ENCODE data around the gene LRMDA.

The LRMDA gene

DNA sequence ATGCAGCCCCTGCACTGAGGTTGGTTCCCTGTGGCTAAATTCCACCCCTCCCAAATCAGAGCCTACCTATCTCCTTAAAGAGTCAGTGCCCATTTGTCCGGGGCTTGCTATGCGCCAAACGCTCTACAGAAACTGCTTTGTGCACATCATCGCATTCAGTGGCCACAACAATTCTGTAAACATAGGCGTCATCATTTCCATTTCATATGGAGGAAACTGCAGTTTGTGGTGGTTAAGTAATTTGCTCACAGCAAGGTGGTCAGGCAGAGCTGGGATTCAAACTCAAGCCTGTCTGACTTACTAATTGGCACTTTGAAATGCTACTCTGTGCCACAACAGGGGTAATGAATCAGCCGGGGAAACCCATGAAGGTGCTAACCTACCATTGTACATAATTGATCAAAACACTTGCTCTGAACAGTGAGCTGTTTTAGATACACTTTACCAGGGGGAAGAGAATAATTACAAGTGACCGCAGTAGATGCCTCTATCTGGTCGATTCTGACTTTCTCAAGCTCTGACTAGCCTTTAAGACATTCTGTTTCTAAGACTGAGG lies 775.5 kb downstream of the LRMDA start:
- WGBS (ENCODE audit: insufficient coverage, insufficient read length): no CpG with 5 or more reads among the region's 8 CpGs
- DNase-seq (ENCODE audit: low read depth, low spot score): no peak
- Histone ChIP-seq H3K36me3 (ENCODE audit: control insufficient read depth, insufficient read depth, low read length) (no peaks in the 10 kb centered on the region), H3K4me1 (ENCODE audit: control insufficient read depth, insufficient read depth, low read length) (no peaks in the 10 kb centered on the region), H3K9me3 (ENCODE audit: control insufficient read depth, insufficient read depth, low read length) (no peaks in the 10 kb centered on the region), H3K27ac (ENCODE audit: low read length) (no peak overlapping the region), H3K27me3 (ENCODE audit: control insufficient read depth, insufficient read depth, low read length) (no peaks in the 10 kb centered on the region), H3K4me3 (ENCODE audit: low read length) (no peak overlapping the region)

DNA sequence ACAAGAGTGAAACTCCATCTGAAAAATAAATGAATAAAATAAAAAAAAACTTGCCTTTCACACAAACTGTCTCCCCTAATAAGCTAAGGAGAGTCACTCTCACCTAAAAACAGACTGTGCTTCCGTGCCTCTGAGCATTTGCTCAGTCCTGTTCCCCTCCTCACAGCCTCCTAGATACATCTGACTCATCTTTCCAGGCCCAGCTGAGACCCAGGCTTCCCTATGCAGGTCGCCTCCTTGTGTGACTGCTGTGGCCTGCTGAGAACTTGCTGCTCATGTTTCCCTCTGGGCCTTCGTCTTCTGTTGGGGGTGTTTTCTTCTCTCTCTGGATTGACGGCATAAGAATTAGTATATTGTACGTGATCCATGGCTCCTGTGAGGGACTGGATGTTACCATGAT lies 777.7 kb downstream of the LRMDA start:
- Histone ChIP-seq H3K4me3 (ENCODE audit: low read length) (no peak overlapping the region), H3K36me3 (ENCODE audit: control insufficient read depth, insufficient read depth, low read length) (no peaks in the 10 kb centered on the region), H3K27ac (ENCODE audit: low read length) (no peak overlapping the region), H3K27me3 (ENCODE audit: control insufficient read depth, insufficient read depth, low read length) (no peaks in the 10 kb centered on the region), H3K9me3 (ENCODE audit: control insufficient read depth, insufficient read depth, low read length) (no peaks in the 10 kb centered on the region), H3K4me1 (ENCODE audit: control insufficient read depth, insufficient read depth, low read length) (no peaks in the 10 kb centered on the region)
- no CpG with 5 or more reads among the region's 5 CpGs for WGBS (ENCODE audit: insufficient coverage, insufficient read length)
- DNase-seq (ENCODE audit: low read depth, low spot score): no peak

DNA sequence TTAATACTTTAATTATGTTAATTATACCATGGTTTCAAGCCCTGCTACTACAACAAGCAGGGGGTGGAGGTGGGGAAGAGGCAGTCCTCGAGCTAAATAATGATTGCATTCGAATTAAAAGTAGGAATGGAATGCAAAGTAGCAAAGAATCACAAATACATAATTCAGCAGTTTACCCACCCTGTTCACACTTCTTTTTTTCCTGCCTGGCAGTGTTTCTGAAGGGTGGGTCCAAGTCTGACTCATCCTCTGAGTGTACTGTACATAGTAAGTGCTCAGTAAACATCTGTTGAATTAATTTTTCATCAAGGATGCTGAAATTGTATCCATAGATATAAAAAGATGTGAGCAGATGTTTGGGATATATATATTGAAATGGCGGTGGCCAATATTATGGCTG lies 778.8 kb downstream of the LRMDA start:
- Histone ChIP-seq H3K4me1 (ENCODE audit: control insufficient read depth, insufficient read depth, low read length) (no peaks in the 10 kb centered on the region), H3K27me3 (ENCODE audit: control insufficient read depth, insufficient read depth, low read length) (no peaks in the 10 kb centered on the region), H3K4me3 (ENCODE audit: low read length) (no peak overlapping the region), H3K9me3 (ENCODE audit: control insufficient read depth, insufficient read depth, low read length) (no peaks in the 10 kb centered on the region), H3K27ac (ENCODE audit: low read length) (no peak overlapping the region), H3K36me3 (ENCODE audit: control insufficient read depth, insufficient read depth, low read length) (no peaks in the 10 kb centered on the region)
- WGBS (ENCODE audit: insufficient coverage, insufficient read length): no CpG with 5 or more reads among the region's 3 CpGs
- no peak for DNase-seq (ENCODE audit: low read depth, low spot score)

DNA sequence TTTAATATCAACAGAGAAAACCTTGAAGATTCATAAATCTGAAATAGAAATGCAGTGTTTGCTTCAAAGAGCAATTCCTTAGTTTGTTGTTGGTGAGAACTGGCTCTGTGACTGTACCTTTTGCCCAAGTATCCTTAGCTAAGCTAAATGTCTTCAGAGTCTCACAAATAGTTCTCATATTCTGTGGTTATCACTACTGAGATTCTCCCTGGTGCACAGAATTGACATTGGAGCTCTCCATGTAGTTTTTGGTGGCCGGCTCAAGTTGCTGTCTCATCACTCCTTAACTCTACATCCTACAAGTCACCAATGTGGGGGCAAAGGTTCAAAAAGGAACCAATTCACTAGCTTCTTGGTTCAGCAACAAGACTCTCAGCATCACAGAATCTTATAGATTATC lies 780.3 kb downstream of the LRMDA start:
- no peaks in the 10 kb centered on the region for H3K9me3 ChIP-seq (ENCODE audit: control insufficient read depth, insufficient read depth, low read length)
- DNase-seq (ENCODE audit: low read depth, low spot score): no peak
- no peaks in the 10 kb centered on the region for H3K4me1 ChIP-seq (ENCODE audit: control insufficient read depth, insufficient read depth, low read length)
- H3K36me3 ChIP-seq (ENCODE audit: control insufficient read depth, insufficient read depth, low read length): no peaks in the 10 kb centered on the region
- no CpG with 5 or more reads among the region's 1 CpG for WGBS (ENCODE audit: insufficient coverage, insufficient read length)
- H3K27me3 ChIP-seq (ENCODE audit: control insufficient read depth, insufficient read depth, low read length): no peaks in the 10 kb centered on the region
- H3K27ac ChIP-seq (ENCODE audit: low read length): no peak overlapping the region
- no peak overlapping the region for H3K4me3 ChIP-seq (ENCODE audit: low read length)

DNA sequence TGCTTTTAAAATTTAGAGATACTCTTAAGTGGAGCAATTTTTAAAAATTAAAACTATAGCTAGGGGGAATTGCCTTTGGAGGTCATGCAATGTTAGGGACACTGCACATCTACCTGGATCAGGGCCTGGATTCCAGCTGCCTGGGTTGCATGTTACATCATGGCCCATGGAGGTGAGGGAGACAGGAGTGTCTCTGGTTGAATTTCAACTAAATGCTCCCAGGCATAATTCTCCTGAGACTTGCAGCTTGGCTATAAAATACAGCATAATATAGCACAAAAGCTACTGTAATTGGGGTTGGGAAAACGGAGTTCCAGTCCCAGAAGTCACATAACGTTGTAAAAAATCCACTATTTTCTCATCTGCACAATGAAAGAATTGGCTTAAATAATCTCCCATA lies 782.5 kb downstream of the LRMDA start:
- H3K4me1 ChIP-seq (ENCODE audit: control insufficient read depth, insufficient read depth, low read length): no peaks in the 10 kb centered on the region
- no peaks in the 10 kb centered on the region for H3K27me3 ChIP-seq (ENCODE audit: control insufficient read depth, insufficient read depth, low read length)
- H3K4me3 ChIP-seq (ENCODE audit: low read length): no peak overlapping the region
- H3K36me3 ChIP-seq (ENCODE audit: control insufficient read depth, insufficient read depth, low read length): no peaks in the 10 kb centered on the region
- H3K9me3 ChIP-seq (ENCODE audit: control insufficient read depth, insufficient read depth, low read length): no peaks in the 10 kb centered on the region
- H3K27ac ChIP-seq (ENCODE audit: low read length): no peak overlapping the region
- DNase-seq (ENCODE audit: low read depth, low spot score): no peak
- no CpG with 5 or more reads among the region's 2 CpGs for WGBS (ENCODE audit: insufficient coverage, insufficient read length)

DNA sequence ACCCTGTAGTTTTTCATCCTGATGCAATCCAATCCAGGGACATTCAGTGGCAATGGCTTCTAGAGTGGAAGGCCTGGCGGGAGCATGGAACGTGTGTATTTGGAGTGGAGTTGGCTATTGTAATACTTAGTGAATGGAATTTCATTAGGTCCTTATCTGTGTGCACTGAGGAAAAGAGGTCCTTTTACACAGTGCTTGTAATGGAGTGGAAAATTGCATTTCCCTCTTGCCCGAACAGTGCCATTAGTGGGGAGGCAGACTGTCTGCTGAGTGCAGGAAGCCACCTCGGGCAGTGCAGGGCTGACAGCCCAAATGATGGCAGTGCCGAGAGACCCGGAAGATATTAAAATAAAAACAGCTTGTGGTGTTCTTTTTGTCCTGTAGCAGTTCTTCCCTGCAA lies 786.6 kb downstream of the LRMDA start:
- Histone ChIP-seq H3K27me3 (ENCODE audit: control insufficient read depth, insufficient read depth, low read length) (no peaks in the 10 kb centered on the region), H3K27ac (ENCODE audit: low read length) (no peak overlapping the region), H3K9me3 (ENCODE audit: control insufficient read depth, insufficient read depth, low read length) (no peaks in the 10 kb centered on the region), H3K36me3 (ENCODE audit: control insufficient read depth, insufficient read depth, low read length) (no peaks in the 10 kb centered on the region), H3K4me3 (ENCODE audit: low read length) (no peak overlapping the region), H3K4me1 (ENCODE audit: control insufficient read depth, insufficient read depth, low read length) (no peaks in the 10 kb centered on the region)
- no peak for DNase-seq (ENCODE audit: low read depth, low spot score)
- no CpG with 5 or more reads among the region's 6 CpGs for WGBS (ENCODE audit: insufficient coverage, insufficient read length)

DNA sequence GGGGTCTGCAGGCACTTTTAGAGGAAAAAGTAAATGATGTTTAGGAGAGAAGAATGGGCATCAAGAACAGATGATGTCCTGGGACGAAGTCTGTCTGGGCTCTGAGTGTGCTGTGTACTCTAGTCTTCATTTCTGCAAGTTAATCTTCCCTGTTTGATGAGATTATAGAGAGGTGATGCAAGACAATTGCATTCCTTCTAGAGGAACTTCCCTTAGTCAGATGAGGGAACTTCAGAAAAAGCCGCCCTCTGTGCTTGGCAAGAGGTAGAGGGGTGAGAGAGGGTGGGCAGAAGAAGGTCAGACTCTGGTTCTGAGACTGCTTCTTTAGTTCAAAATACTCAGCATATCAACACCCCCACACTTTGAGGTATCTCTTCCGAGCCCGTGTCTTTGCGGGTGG lies 797.9 kb downstream of the LRMDA start:
- no peaks in the 10 kb centered on the region; the same call in 1 of the 2 replicates for H3K9me3 ChIP-seq (ENCODE audit: control insufficient read depth, insufficient read depth, low read length)
- peaks cover 2% of the 10 kb centered on the region for H3K4me1 ChIP-seq (ENCODE audit: control insufficient read depth, insufficient read depth, low read length)
- WGBS (ENCODE audit: insufficient coverage, insufficient read length): no CpG with 5 or more reads among the region's 5 CpGs
- no peak overlapping the region for H3K27ac ChIP-seq (ENCODE audit: low read length)
- H3K27me3 ChIP-seq (ENCODE audit: control insufficient read depth, insufficient read depth, low read length): peaks cover 44% of the 10 kb centered on the region
- H3K4me3 ChIP-seq (ENCODE audit: low read length): no peak overlapping the region
- no peaks in the 10 kb centered on the region for H3K36me3 ChIP-seq (ENCODE audit: control insufficient read depth, insufficient read depth, low read length)
- DNase-seq (ENCODE audit: low read depth, low spot score): no peak

DNA sequence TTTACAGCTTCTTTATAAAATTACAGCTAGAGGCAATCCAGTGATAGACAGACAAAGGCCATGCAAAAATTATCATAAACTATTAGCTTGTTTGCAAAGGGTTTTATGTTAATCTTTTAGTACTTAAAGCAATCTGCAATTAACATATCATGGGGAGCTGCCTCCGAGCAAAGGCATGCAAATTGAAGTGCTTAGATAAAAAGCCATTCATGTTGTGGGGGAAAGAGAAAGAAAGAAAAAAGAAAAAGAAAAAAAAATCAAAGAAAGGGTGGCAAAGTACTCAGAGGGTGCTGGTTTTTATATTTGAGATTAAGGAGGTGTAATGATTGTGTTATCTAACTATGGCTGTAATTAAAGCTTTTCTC lies 799.5 kb downstream of the LRMDA start:
- no peak overlapping the region for H3K4me3 ChIP-seq (ENCODE audit: low read length)
- no peaks in the 10 kb centered on the region; the same call in 1 of the 2 replicates for H3K9me3 ChIP-seq (ENCODE audit: control insufficient read depth, insufficient read depth, low read length)
- WGBS (ENCODE audit: insufficient coverage, insufficient read length): no CpG with 5 or more reads among the region's 1 CpG
- DNase-seq (ENCODE audit: low read depth, low spot score): no peak
- peaks cover 59% of the 10 kb centered on the region for H3K27me3 ChIP-seq (ENCODE audit: control insufficient read depth, insufficient read depth, low read length)
- no peak overlapping the region for H3K27ac ChIP-seq (ENCODE audit: low read length)
- H3K4me1 ChIP-seq (ENCODE audit: control insufficient read depth, insufficient read depth, low read length): peaks cover 2% of the 10 kb centered on the region
- H3K36me3 ChIP-seq (ENCODE audit: control insufficient read depth, insufficient read depth, low read length): no peaks in the 10 kb centered on the region

DNA sequence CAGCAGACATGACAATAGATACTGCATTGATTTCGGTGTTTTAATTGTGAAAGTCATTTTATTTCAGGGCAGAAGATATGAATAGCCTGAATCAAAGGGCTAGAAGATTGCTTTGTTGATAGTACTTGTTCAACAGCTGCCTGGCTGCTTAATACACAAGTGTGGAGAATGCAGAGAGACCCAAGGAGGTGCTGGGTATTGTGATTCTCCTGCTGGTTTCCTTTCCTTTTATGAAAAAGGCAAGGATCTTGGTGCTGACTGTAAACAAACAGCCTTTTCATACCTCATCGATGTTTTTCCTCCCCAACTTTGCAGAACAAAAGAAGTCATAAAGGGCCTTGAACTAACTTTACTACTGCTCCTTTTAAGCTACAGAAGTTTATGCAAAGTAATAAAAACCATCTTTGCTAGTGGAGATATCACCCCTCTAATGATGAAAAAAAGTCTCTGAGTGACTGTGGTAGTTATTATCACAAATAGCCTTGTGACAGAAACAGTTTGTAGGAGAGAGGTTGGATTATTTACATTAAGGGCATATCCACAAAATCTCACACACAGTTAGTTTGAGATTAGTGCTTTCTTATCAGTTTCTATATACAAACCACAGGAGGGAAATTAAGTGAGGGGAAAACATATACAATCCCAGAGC lies 800.0 kb downstream of the LRMDA start:
- H3K4me3 ChIP-seq (ENCODE audit: low read length): no peak overlapping the region
- no peaks in the 10 kb centered on the region; the same call in 1 of the 2 replicates for H3K9me3 ChIP-seq (ENCODE audit: control insufficient read depth, insufficient read depth, low read length)
- no peaks in the 10 kb centered on the region for H3K36me3 ChIP-seq (ENCODE audit: control insufficient read depth, insufficient read depth, low read length)
- WGBS (ENCODE audit: insufficient coverage, insufficient read length): no CpG with 5 or more reads among the region's 2 CpGs
- peaks cover 62% of the 10 kb centered on the region for H3K27me3 ChIP-seq (ENCODE audit: control insufficient read depth, insufficient read depth, low read length)
- DNase-seq (ENCODE audit: low read depth, low spot score): peak; percentile 37
- no peak overlapping the region for H3K27ac ChIP-seq (ENCODE audit: low read length)
- peaks cover 4% of the 10 kb centered on the region for H3K4me1 ChIP-seq (ENCODE audit: control insufficient read depth, insufficient read depth, low read length)

DNA sequence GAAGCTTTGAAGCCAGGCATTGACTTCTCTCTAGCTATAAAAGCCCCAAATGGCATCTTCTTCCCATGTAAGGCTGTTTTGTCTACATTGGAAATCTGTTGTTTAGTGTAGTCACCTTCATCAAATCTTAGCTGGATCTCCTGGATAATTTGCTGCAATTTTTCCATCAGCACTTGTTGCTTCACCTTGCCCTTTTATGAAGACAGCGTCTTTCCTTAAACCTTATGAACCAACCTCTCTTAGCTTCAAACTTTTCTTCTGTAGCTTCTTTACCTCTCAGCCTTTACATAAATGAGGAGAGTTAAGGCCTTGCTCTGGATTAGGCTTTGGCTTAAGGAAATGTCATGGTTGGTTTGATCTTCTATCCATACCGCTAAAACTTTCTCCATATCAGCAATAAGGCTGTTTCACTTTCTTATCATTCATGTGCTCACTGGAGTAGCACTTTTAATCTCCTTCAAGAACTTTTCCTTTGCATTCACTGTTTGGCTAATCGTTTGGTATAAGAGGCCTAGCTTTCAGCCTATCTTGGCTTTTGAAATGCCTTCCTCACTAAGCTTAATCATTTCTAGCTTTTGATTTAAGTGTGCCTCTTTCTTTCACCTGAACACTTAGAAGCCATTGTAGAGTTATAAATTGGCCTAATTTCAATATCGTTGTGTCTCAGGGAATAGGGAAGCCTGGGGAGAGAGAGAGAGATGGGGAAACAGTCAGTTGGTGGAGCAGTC lies 803.2 kb downstream of the LRMDA start:
- DNase-seq (ENCODE audit: low read depth, low spot score): no peak
- no peaks in the 10 kb centered on the region; the same call in 1 of the 2 replicates for H3K9me3 ChIP-seq (ENCODE audit: control insufficient read depth, insufficient read depth, low read length)
- H3K4me1 ChIP-seq (ENCODE audit: control insufficient read depth, insufficient read depth, low read length): peaks cover 2% of the 10 kb centered on the region; the same call in 1 of the 2 replicates
- no CpG with 5 or more reads among the region's 4 CpGs for WGBS (ENCODE audit: insufficient coverage, insufficient read length)
- H3K27ac ChIP-seq (ENCODE audit: low read length): no peak overlapping the region
- peaks cover 42% of the 10 kb centered on the region for H3K27me3 ChIP-seq (ENCODE audit: control insufficient read depth, insufficient read depth, low read length)
- H3K4me3 ChIP-seq (ENCODE audit: low read length): no peak overlapping the region
- no peaks in the 10 kb centered on the region for H3K36me3 ChIP-seq (ENCODE audit: control insufficient read depth, insufficient read depth, low read length)

Measured in iPS DF 6.9 (cell line).